HG03039 (cell line): ENCODE results near the gene PIEZO1.

Source experiments
- ATAC-seq: cut with Tn5 transposase; IDR thresholded peaks from one replicate; pipeline ENCODE4 v1.9.1; 2021; ENCODE audit warnings: mild to moderate bottlenecking, moderate library complexity; ENCODE audit not compliant: unreplicated experiment

PIEZO1 gene

GRCh38 chr16:88754912-88755744 is 29.9 kb downstream of the PIEZO1 start:
- no peak for ATAC-seq

- no peak for ATAC-seq
Measured at GRCh38 chr16:88754109-88754911, 30.7 kb downstream of the PIEZO1 start.

DNA sequence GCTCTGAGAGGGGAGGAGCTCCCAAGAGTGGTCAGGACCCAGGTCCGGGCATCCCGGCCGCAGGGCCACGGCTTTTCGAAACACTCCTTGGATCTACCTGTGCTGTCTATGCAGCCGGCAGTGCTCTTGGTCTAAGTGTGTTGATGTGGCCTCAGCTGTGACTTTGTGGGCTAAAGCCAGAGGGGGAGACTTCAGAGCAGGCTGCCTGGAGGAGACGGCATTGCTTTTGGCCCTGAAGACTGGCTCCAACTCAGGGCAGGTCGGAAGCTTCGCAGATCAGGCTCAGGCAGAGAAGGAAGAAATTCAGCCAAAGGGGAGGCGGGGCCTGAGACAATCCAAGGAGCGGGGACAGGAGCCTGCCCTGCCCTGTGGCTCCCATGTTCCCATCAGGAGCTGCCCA is 31.4 kb downstream of the PIEZO1 start:
- ATAC-seq: no peak

DNA sequence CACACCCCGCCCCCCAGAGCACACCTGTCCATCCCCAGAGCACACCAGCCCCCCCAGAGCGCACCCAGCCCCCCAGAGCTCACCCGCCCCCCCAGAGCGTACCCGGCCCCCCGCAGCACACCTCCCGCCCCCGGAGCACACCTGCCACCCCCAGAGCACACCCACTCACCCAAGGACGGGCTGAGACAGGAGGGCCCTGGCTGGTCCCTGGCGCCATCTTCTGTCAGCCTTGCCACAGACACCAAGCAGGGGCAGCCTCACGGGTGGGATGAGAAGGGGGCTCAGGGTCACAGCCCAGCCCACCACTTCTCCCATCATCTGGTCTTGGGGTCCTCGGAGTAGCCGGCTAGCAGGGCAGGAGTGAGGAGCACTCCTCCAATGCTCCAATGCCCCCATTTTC is 31.8 kb downstream of the PIEZO1 start:
- ATAC-seq: no peak

DNA sequence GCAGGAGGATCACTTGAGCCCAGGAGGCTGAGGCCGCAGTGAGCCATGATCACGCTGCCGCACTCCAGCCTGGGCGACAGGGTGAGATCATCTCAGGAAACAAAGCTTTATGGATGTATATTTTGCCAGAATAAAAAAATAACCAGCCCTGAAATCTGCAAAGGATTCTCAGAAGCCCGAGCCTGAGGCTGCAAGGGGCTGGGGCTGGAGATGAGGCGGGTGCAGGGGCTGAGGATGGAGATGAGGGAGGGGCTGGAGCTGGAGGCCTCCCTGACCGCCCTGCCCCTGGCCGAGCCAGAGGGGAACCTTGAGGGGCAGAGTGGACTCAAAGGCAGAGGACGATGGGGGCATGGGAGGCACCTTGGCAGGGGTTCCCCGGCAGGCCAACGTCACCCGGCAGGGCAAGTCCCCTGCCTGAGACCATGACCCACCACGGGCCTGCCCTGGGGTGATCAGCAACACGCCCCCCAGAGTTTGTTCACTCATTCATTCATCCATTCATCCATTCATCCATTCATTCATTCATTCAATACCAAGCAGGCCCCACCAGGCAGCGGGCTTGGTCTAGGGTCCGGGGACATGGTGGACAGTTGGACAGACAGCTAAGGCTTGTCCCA is 32.5 kb downstream of the PIEZO1 start:
- no peak for ATAC-seq

- no peak for ATAC-seq
Measured at GRCh38 chr16:88750854-88751253, 34.2 kb downstream of the PIEZO1 start.

- no peak for ATAC-seq
Measured at GRCh38 chr16:88749358-88749757, 35.7 kb downstream of the PIEZO1 start.

- ATAC-seq: no peak
Measured at GRCh38 chr16:88748364-88748763, 36.7 kb downstream of the PIEZO1 start.

GRCh38 chr16:88747588-88748301 is 37.3 kb downstream of the PIEZO1 start:
- ATAC-seq: no peak

- ATAC-seq: no peak
Measured at GRCh38 chr16:88746506-88746905, 38.5 kb downstream of the PIEZO1 start.

DNA sequence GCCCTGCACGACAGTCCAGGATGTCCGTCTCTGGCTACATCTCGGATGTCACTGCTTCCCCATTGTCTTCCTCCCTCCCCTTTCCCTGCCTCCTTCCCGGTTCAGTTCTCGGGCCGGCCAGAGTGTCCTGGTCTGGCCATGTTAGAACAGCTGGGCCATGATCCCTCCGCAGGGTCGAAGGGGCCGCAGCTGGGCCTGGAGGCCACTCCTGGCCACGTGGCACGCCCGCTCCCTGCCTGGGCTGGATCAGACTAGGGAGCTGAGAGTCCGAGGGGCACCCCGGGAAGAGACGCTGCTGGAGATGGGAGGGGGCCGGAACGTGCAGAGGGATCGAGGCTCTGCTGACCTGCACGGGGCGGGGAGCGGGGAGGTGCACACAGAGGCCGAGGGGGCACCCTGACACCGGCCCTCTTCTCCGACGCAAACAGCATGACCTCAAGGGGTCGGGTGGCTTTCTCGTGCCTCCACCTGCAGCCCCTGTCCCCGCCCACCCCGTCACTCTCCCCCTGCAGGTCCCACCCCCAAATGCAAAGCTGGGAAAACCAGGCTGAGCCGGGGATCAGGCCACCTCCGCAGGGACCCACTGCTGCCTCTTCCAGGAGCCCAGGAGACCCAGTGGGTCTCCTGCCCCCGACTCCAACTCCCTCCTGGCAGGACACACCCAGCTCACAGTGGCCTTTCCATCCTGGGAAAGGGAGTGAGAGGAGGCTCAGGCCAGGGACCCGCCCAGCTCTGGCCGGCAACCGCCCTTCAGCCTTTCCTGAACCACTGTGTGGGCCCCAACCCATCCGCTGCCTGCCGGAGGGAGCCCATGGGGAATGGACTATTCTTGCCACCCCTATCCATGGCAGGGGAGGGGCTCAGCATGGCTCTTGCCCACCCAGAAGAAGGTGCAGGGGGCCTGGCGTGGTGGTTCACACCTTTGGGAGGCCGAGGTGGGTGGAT is 40.2 kb downstream of the PIEZO1 start:
- no peak for ATAC-seq

DNA sequence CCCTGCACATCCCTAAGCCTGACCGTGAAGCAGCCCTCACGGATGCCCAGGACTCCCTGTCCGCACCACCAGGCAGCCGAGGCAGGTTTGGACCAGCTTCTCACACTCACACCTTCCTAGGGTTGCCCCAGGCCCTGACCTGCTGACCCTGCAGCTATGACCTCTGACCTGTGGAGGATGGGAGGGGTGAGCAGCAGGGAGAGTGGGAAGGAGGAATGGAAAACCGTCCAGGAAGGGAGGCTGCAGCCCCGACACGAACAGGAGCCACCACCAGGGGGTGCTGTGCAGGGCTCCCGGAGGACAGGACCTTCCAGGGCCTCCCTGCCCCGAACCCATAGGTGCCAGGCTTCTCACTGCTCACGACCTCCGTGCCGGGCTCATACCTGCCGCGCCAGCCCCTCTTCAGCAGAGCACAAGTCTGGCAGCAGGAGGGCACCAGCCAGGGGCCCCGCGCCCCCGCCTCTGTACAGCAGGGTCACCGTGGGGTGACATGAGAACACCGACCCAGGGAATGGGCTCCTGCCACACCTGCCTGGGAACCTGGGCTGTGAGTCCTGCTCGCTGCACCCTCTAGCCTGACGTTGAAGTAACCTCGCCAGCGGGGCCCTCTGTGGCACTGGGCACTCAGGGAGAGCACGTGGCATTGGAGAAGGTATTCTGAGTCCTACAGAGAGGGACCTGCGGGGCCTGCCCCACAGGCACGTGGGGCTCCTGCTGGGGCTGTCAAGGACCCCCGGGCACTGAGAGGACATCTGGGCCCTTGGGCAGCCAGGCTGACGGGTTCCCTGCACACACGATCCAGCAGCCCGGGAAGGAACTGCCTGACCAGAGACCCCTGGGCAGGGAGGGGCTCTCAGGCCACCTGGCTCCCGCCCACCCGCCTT is 41.1 kb downstream of the PIEZO1 start:
- ATAC-seq: no peak

GRCh38 chr16:88742896-88743605 is 42.0 kb downstream of the PIEZO1 start:
- no peak for ATAC-seq

GRCh38 chr16:88741368-88741767 is 43.7 kb downstream of the PIEZO1 start:
- ATAC-seq: no peak

DNA sequence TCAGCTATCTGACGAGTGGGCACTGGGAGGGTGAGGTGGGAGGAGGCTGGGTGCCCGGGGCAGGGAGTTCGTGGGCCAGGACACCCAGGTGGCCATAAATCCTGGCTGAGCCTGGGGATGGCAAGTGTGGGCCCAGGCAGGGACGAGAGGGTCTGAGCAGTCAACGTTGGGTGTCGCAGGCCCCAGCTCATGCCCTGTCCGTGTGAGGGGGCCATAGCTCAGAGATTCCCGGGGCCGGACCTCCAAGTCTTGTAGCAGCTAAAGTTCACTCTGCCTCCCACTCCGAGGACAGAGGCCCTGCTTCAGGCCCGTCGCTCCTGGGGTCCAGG is 44.3 kb downstream of the PIEZO1 start:
- ATAC-seq: no peak

DNA sequence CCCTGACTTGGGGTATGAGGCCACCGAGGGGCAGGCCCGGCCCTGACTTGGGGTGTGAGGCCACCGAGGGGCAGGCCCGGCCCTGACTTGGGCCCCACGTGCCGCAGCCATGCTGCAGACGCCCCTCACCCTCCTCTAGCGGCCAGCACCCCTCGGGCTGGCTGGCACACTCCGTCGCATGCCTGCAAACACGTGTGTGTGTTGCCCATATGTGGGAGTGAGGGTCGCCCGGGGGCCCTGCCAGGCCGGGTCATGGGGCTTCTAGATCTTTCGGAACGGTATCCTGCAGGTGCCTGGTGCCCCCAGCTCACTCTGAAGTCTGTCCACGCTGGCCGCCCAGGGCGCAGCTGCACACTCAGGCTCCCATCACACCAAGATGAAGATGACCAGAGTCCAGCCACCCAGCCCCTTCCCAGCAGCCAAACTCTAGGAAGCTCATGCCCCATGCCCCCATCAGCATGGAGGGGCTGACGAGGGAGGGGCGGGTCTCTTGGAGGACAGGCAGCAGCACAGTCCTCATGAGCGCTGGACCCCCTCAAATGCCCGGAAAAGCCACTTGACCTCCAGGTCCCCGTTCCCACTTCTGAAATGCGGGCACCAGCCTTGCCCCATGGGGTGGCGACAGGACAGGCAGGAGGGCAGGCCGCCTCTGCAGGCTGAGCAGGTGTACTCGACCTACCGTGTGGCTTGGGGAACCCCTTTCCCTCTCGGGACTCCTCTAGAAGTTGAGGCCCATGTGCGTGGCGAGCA is 44.9 kb downstream of the PIEZO1 start:
- ATAC-seq: no peak

DNA sequence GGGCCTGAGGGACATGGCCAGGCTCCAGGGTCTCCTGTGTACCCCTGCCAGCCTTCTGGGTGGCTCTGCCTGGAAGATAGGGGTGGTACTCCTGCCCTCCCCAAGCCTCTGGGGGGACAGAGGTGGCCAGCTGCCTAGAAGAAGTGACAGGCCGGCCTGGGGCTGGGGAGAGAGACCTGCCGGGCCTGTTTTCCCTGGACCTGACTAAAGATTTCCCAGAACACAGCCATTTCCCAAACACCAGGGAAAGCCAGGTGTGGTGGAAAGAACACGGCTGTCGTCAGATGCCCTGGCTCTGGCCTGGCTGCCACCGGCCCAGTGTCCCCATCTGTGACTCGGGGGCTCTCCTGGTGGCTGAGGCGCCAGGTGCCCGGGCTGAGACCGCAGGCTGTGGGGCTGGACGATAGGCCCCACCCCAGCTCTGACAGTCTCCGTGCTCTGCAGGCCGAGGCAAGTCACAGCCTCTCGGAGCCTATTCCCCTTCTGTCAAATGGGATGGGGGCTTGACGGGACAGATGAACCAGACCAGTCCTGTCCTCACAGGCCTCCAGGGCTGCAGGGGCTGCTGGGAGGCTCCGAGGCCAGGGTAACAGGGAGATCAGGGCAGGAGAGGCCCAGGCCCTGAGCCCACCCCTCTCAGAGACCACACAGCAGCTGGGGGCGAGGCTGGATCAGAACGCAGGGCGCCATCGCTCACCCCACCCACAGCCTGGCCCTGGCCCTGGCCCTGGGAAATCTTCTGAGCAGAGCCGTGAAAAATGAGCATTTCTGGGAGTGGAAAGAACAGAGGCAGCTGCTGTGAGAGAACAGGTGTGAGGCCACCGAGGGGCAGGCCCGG is 45.7 kb downstream of the PIEZO1 start:
- ATAC-seq: no peak
